HT1080 (cell line): ENCODE results near the gene ANXA1. TPM values are rescaled to one million over a fixed set of nuclear protein-coding genes. Genes with fewer than 3 reads are reported as not detected.
"Not testable (repeated sequence)": the region's sequence is repeated elsewhere in the genome, so short reads cannot be mapped to it uniquely, and the experiment has no call there.

Source experiments
- DNase-seq: peaks from one replicate; pipeline ENCODE4 v3.0.0-alpha.2; 2015; ENCODE audit warnings: low read depth
- total RNA-seq: library from RNA; depleted of rRNA; stranded (reverse); fragments of >200 nt; shearing (Covaris generic); gene quantifications from 2 replicates; pipeline ENCODE4 v1.2.3, GENCODE V29; 2014

Gene ANXA1
- total RNA-seq, 1 experiment from 2014 or later, result 613 TPM

DNA sequence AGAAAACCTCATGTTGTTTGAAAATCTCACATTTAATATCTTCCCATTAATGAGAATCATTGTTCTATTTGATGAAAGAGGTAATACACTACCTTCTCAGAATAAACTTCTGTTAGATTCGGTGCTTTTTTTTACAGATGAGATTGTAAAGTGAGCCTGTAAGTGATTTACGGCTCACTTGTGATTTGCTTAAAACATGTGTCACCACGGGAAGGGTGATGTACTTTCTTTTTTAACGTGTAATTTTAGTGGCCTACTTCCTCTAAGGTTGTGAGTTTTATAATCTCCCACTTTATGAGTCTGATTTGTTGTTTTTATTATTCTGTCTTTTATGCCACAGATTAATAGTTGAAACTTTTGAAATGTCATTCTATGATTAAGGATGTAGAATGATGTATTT lies 15.9 kb downstream of the ANXA1 start:
- DNase-seq, result no peak

DNA sequence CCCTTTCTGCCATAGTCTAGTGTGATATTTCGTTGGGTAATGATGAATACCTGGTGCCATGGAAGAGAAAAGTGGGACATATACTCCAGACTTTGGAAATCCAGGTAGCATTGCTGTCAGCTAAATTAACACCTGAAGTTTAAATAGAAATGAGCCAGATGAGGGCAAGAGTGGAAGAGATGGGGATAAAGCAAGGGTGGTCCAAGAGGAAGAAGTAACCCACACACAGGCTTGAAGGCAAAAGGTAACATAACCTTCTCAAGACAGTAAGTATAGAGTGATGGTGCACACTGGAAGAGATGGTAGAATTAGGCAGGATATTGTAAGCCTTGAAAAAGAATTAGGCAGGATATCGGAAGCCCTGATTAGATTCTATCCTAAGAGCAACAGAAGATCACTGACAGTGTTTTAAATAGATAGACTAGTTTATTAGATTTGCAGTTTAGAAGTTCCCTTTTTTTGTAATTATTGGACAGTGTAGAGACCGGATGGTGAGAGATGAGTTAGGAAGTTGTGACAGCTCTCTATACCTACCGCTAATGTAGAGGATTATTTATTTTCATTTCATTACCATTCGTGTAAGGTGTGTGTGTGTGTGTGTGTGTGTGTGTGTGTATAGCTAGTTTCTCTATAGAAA lies 16.8 kb downstream of the ANXA1 start:
- DNase-seq, result no peak

DNA sequence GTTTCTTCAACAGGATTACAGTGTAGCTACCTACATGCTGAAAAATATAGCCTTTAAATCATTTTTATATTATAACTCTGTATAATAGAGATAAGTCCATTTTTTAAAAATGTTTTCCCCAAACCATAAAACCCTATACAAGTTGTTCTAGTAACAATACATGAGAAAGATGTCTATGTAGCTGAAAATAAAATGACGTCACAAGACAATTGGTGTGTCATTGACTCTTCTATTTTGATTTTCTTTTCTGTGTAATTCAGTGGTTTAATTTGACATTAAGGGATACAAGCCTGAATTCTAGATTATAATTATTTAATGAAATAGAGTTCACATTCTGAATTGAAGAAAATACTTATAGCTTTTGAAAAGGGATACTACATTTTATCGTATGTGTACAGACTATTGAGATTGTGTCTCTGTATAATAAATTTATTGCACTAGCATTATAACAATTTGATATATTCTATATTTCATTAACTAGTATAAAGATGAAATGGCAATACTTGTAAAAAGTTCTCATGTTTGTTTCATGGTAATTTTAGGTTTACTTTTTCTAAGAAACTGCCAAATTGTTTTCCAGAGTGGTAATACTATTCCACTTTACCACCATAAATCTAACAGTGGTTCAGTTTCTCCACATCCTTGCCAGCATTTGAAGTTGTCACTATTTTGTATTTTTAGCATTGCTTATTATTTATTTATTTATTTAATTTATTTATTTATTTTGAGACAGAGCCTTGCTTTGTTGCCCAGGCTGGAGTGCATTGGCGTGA lies 18.7 kb downstream of the ANXA1 start:
- DNase-seq, result no peak

DNA sequence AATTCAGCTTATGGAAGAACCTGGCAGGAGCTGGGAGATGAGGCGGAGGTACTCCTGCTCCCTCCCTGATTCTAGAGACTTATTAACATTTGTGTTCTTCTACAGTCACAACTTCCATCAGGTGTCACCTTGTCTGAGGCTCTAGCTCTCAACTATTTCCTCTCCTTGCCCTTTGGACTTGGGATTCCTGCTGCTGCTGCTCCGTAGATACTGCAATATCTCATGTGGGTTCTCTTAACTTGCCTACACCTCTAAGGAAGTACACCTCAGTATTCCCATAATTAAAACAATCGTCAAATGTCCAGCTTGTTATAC lies 21.2 kb downstream of the ANXA1 start:
- DNase-seq, result no peak

GRCh38 chr9:73173557-73174329 lies 22.1 kb downstream of the ANXA1 start:
- no peak for DNase-seq

GRCh38 chr9:73174330-73174980 lies 22.8 kb downstream of the ANXA1 start:
- no peak for DNase-seq

GRCh38 chr9:73176450-73176875 lies 24.8 kb downstream of the ANXA1 start:
- DNase-seq, result peak; percentile 95

- DNase-seq, result no peak
Measured at GRCh38 chr9:73178044-73178443, 26.4 kb downstream of the ANXA1 start.

DNA sequence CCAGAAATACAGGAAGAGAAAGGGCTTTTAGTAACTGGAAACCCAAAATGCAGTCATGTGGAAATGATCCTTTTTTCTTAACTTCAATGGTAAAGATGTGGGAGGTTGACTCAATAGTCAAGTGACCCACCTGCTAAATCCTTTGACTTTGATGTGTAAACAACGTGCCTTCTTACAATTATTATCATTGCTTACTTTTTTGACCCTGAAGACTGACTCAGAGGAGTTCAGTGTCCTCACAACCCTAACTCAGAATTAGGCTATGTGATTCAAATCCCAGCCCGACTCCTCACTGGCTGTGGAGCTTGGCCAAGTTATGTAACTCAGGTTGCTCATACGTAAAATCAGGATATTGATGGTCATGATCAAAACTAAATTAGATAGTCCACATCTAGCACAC lies 27.9 kb downstream of the ANXA1 start:
- peak; percentile 82 for DNase-seq

GRCh38 chr9:73180403-73180802 lies 28.7 kb downstream of the ANXA1 start:
- DNase-seq, result peak; percentile 61

DNA sequence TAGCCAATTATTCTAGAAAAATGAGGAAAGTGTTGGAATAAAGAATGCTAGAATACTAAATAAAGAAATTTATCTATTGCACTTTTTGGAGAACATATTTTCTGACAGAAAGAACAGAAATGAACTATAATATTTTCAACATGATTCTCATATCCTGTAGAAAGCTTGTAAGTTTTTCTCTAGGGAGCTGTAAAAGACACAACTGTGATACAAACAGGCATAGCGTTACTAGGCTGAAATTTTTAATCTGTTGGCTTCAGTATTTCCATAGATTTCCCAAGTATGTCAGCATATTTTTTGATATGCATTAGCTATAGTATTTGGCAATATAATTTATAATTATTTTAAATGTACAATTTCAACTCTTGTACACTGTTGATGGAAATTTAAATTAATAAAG lies 31.3 kb downstream of the ANXA1 start:
- no peak for DNase-seq

DNA sequence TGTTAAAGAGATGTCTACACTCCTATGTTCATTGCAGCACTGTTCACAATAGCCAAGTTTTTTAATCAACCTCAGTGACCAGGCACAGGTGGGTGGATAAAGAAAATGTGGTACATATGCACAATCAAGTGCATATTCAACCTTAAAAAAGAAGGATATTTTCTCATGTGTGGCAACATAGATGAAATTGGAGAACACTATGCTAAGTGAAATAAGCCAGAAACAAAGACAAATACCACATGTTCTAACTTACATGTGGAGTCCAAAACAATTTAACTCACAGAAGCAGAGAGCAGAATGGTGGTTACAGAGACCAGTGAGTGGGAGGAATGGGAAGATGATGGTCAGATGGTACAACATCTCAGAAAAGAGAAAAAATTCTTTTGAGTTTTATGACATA lies 31.8 kb downstream of the ANXA1 start:
- DNase-seq, result no peak

DNA sequence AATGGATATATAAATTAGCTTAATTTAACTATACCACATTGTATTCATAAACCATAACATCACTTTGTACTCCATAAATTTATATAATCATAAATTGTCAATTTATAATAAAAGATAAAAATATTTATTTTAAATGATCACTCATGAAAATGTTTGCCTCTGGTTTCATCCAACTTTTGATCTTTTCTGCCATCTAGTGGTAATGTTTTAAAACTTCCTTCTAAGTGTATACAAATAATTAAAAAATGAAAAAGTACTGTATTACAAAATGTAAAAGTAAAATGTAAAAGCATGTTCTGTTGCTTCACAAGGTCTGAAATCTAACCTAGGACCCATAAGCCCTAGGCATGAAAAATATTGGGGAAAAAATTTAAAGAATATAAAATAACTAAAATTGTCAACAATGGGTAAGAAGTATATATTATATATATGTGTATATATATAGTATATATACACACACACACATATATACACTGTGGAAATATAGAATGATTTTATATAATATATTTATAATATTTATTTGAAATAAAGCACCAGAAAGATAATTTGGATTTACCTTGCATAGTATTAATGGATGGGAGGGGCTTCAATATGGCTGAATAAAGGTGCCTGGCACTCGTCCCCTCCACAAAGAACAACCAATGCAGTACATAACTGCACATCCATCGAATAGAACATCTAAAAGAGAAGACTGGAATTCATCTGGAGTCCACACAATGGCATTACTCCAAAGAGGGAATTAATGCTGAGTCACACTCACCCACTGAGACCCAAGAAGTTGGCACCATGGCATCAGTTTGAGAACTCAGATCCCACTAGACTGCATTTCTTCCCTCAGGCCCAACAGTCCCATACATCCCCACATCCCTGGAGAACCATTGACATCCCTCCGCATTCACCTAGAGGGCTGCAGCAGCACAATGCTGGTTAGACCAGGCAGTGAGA lies 32.5 kb downstream of the ANXA1 start:
- DNase-seq, result no peak

- not testable (repeated sequence) for DNase-seq
Measured at GRCh38 chr9:73191109-73191508, 39.4 kb downstream of the ANXA1 start.

DNA sequence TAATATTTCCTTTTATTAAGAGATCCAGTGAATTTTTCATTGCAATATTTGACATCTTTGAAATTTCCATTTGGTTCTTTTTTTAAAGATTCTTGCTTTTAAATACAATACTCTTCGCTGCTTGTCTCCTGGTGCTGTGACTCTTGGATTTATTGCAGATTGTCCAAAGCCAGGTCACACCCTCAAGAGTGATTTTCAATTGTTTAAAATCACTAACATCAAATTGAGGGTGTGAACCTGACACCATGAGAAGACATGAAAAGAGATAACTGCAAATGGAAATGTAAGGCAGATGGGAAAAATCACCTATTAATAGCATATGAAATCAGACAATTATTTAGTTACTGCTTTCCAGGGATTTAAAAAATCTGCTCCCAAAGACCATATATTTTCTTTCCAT lies 42.6 kb downstream of the ANXA1 start:
- no peak for DNase-seq

DNA sequence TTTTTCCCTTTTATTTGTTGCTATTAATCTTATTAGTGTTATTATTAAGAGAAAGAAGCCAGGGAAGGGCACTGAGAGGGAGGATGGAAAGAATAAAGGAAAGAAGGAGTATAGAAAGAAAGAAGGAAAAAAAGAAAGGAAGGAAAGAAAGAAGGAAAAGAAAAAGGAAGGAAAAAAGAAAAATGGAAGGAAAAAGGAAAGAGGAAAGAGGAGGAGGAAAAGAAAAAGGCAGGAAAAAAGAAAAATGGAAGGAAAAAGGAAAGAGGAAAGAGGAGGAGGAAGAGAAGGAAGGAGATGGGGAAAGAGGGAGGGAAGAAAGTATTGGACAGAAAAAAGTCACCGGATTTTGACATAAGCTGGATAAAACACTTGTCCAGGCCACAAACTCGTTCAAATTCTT lies 47.8 kb downstream of the ANXA1 start:
- DNase-seq, result no peak

GRCh38 chr9:73199886-73200285 lies 48.2 kb downstream of the ANXA1 start:
- peak; percentile 55 for DNase-seq

GRCh38 chr9:73200694-73201452 lies 49.2 kb downstream of the ANXA1 start:
- peak; percentile 45 for DNase-seq

DNA sequence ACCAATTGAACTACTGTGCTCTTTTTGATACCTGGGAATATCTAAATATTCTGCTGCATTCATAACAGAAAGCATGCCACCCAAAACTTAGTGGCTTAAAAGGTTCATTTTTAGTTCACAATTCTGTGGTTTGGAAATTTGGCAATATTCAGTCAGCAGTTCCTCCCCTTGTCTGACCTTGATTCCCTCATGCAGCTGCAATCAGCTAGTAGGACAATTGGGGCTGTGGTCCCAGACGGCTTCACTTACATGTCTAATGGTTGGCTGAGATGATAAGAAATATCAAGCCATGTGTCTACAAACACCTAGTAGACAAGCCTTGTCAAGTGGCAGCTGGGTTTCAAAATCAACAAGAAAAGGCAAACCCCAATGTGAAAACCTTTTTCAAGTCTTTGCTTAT lies 51.3 kb downstream of the ANXA1 start:
- no peak for DNase-seq

- DNase-seq, result no peak
Measured at GRCh38 chr9:73204936-73205335, 53.3 kb downstream of the ANXA1 start.
